ENCODE results near the gene LMO7.

Gene LMO7

GRCh38 chr13:75906315-75906714 lies 270.2 kb downstream of the LMO7 start:
- DNase-seq, result no peak

GRCh38 chr13:75907044-75907443 lies 270.9 kb downstream of the LMO7 start:
- no peak for DNase-seq

GRCh38 chr13:75908141-75908540 lies 272.0 kb downstream of the LMO7 start:
- no peak for DNase-seq

Data from T-helper 9 cell (primary cell).